HCT116 (cell line): ENCODE measurements around the gene FOSB. TPM values are rescaled to one million over a fixed set of nuclear protein-coding genes. Genes with fewer than 3 reads are reported as not detected.

Experiments used
- ATAC-seq: fragments of 200-7000 bp; cut with Tn5 transposase; 2 replicates; pipeline ENCODE4 v1.9.1; 2020; ENCODE audit warnings: mild to moderate bottlenecking, moderate library complexity
- BruUV-seq: library from RNA; stranded (reverse); fragments of 400-500 nt; replicated peaks from 2 replicates; lab custom pipeline; 2021; lab: Mats Ljungman, UMichigan
- CTCF ChIA-PET: fragments of 300-600 bp; sonication (Branson Sonifier 250); formaldehyde crosslinking; loops from one replicate; lab custom pipeline; 2021; ENCODE audit warnings: antibody characterized with exemption; lab: Charles Lee
- POLR2A ChIA-PET: fragments of 300-600, 350-600 bp; sonication (Branson Sonifier 250); formaldehyde crosslinking; loops from one replicate; lab custom pipeline; 2021; ENCODE audit warnings: antibody characterized with exemption; lab: Charles Lee
- RAD21 ChIA-PET, 2 experiments: fragments of 300-600 bp; sonication (Branson Sonifier 250); formaldehyde crosslinking; loops; one replicate each; lab custom pipeline; 2023; ENCODE audit warnings: low total read pairs in 2 of 2; ENCODE audit not compliant: uncharacterized antibody in 2 of 2, unreplicated experiment in 2 of 2, low non-redundant PET in 1 of 2; lab: Charles Lee
- DNase-seq: peaks from one replicate; pipeline ENCODE4 v3.0.0-alpha.2; 2010; ENCODE audit warnings: low read depth, low spot score
- H2AFZ ChIP-seq: fragments of 200-600 bp; shearing (Covaris generic), sonication (generic); 2 replicates; pipeline ENCODE4 v1.6.1; 2017; ENCODE audit warnings: low read depth, mixed run types, mixed read lengths, antibody characterized with exemption, low read length; ENCODE audit not compliant: poor library complexity, severe bottlenecking
- H3K27ac ChIP-seq: 2 replicates; pipeline ENCODE4 v1.5.1; 2012; ENCODE audit warnings: low read depth, low read length
- H3K27me3 ChIP-seq: fragments of 200-600 bp; sonication (generic); 2 replicates; pipeline ENCODE4 v1.6.1; 2016; ENCODE audit warnings: mixed run types, low read length, mixed read lengths; ENCODE audit not compliant: insufficient read depth
- H3K36me3 ChIP-seq, 2 experiments: fragments of 200-500 bp in 1 of 2; fragments of 200-600 bp in 1 of 2; sonication (Bioruptor generic) in 1 of 2; sonication (generic) in 1 of 2; 2 replicates each; pipeline versions ENCODE4 v1.5.1 to v1.6.1; 2014 to 2016; ENCODE audit warnings: low read length in 2 of 2, inconsistent platforms in 1 of 2, mixed read lengths in 1 of 2, mixed run types in 1 of 2; ENCODE audit not compliant: insufficient read depth in 2 of 2, control insufficient read depth in 1 of 2
- H3K4me1 ChIP-seq, 2 experiments: fragments of 200-600 bp in 1 of 2; sonication (generic) in 1 of 2; 2 replicates each; pipeline versions ENCODE4 v1.5.1 to v1.6.1; 2012 to 2017; ENCODE audit warnings: low read length in 2 of 2, inconsistent platforms in 1 of 2, mild to moderate bottlenecking in 1 of 2, mixed read lengths in 1 of 2, mixed run types in 1 of 2, moderate library complexity in 1 of 2; ENCODE audit not compliant: insufficient read depth in 2 of 2, control insufficient read depth in 1 of 2
- H3K4me2 ChIP-seq: fragments of 200-600 bp; sonication (generic); 2 replicates; pipeline ENCODE4 v1.6.1; 2017; ENCODE audit warnings: mixed run types, low read length, mixed read lengths
- H3K4me3 ChIP-seq, 2 experiments: fragments of 200-600 bp in 1 of 2; sonication (generic) in 1 of 2; replicated peaks in 1 of 2; 2 replicates each; pipeline ENCODE4 v1.5.1; 2011 to 2016; ENCODE audit warnings: low read length in 2 of 2, control low read depth in 1 of 2, low read depth in 1 of 2, mild to moderate bottlenecking in 1 of 2, mixed read lengths in 1 of 2, mixed run types in 1 of 2
- H3K79me2 ChIP-seq: fragments of 200-600 bp; sonication (generic); 2 replicates; pipeline ENCODE4 v1.6.1; 2017; ENCODE audit warnings: mild to moderate bottlenecking, mixed run types, low read length, moderate library complexity, mixed read lengths; ENCODE audit not compliant: insufficient read depth
- H3K9ac ChIP-seq: fragments of 200-600 bp; sonication (generic); 2 replicates; pipeline ENCODE4 v1.6.1; 2016; ENCODE audit warnings: low read length, mixed read lengths
- H3K9me2 ChIP-seq: fragments of 200-600 bp; sonication (generic), shearing (Covaris generic); 2 replicates; pipeline ENCODE4 v1.6.1; 2017; ENCODE audit warnings: mixed run types, mild to moderate bottlenecking, moderate library complexity; ENCODE audit not compliant: insufficient read depth
- H3K9me3 ChIP-seq, 2 experiments: fragments of 200-500 bp in 1 of 2; fragments of 200-600 bp in 1 of 2; sonication (Bioruptor generic) in 1 of 2; sonication (generic) in 1 of 2; 2 replicates each; pipeline ENCODE4 v1.6.1; 2014 to 2017; ENCODE audit warnings: low read length in 2 of 2, mixed read lengths in 2 of 2, inconsistent platforms in 1 of 2, low read depth in 1 of 2, mild to moderate bottlenecking in 1 of 2, mixed run types in 1 of 2, moderate library complexity in 1 of 2; ENCODE audit not compliant: control insufficient read depth in 1 of 2, insufficient read depth in 1 of 2
- H4K20me1 ChIP-seq: fragments of 200-600 bp; sonication (generic), shearing (Covaris generic); 2 replicates; pipeline ENCODE4 v1.6.1; 2017; ENCODE audit warnings: mixed run types, mild to moderate bottlenecking, moderate library complexity; ENCODE audit not compliant: insufficient read depth
- CEBPB ChIP-seq: IDR thresholded peaks from 2 replicates; pipeline ENCODE4 v1.6.1; 2012; ENCODE audit warnings: low read depth
- EGR1 ChIP-seq: IDR thresholded peaks from 2 replicates; pipeline ENCODE4 v1.6.1; 2012; ENCODE audit warnings: low read depth
- ELF1 ChIP-seq: IDR thresholded peaks from 2 replicates; pipeline ENCODE4 v1.6.1; 2012; ENCODE audit warnings: low read depth, borderline replicate concordance
- EZH2 ChIP-seq: fragments of 200-600 bp; sonication (generic); IDR thresholded peaks from 2 replicates; pipeline ENCODE4 v1.6.1; 2017; ENCODE audit warnings: antibody characterized with exemption, mixed run types
- EZH2phosphoT487 ChIP-seq: fragments of 200-600 bp; IDR thresholded peaks from 2 replicates; pipeline ENCODE4 v1.6.1; 2018; ENCODE audit warnings: antibody characterized with exemption, borderline replicate concordance
- FOSL1 ChIP-seq: IDR thresholded peaks from 2 replicates; pipeline ENCODE4 v1.6.1; 2012; ENCODE audit warnings: low read depth
- JUND ChIP-seq: IDR thresholded peaks from 2 replicates; pipeline ENCODE4 v1.6.1; 2012
- POLR2AphosphoS5 ChIP-seq: IDR thresholded peaks from 2 replicates; pipeline ENCODE4 v1.6.1; 2011; ENCODE audit warnings: mild to moderate bottlenecking, low read depth, low read length, moderate library complexity
- SIN3A ChIP-seq: IDR thresholded peaks from 2 replicates; pipeline ENCODE4 v1.6.1; 2012; ENCODE audit warnings: low read depth
- SP1 ChIP-seq: IDR thresholded peaks from 2 replicates; pipeline ENCODE4 v1.6.1; 2012; ENCODE audit warnings: low read depth
- SRF ChIP-seq: IDR thresholded peaks from 2 replicates; pipeline ENCODE4 v1.6.1; 2012; ENCODE audit warnings: low read depth
- TCF7L2 ChIP-seq: IDR thresholded peaks from 2 replicates; pipeline ENCODE4 v1.7.0; 2011; ENCODE audit warnings: borderline replicate concordance, inconsistent platforms; ENCODE audit not compliant: insufficient read depth, insufficient read length; ENCODE audit errors: extremely low read depth
- YY1 ChIP-seq: IDR thresholded peaks from 2 replicates; pipeline ENCODE4 v1.6.1; 2011; ENCODE audit warnings: low read length, low read depth, moderate library complexity, mild to moderate bottlenecking; ENCODE audit not compliant: insufficient replicate concordance; ENCODE audit errors: extremely low read depth
- ZFX ChIP-seq: fragments of 450-650 bp; IDR thresholded peaks from 2 replicates; pipeline ENCODE4 v1.6.1; 2017
- ZNF274 ChIP-seq: fragments of 200-500 bp; sonication (Bioruptor generic); IDR thresholded peaks from 2 replicates; pipeline ENCODE4 v1.6.1; 2014; ENCODE audit warnings: mild to moderate bottlenecking, low read depth, low read length, inconsistent platforms
- intact Hi-C: fragments of 100-400 bp; cut with micrococcal nuclease; formaldehyde crosslinking; loops from 2 replicates; pipeline ENCODE4 v1.10.0; 2022
- total RNA-seq: library from RNA; stranded (reverse); gene quantifications from one replicate; pipeline ENCODE4 v1.2.1, GENCODE V29; 2021; ENCODE audit not compliant: unreplicated experiment
- TF ChIP-seq, protein P1 (sequence below): IDR thresholded peaks from 2 replicates; pipeline ENCODE4 v1.6.1; 2012
- TF ChIP-seq, protein P2 (sequence below), 3 experiments: fragments of 200-600 bp in 1 of 3; sonication (generic) in 1 of 3; IDR thresholded peaks in 2 of 3; conservative IDR thresholded peaks in 1 of 3; 2 replicates each; pipeline ENCODE4 v1.5.1; 2012 to 2017; ENCODE audit warnings: low read depth in 2 of 3, low read length in 2 of 3, antibody characterized with exemption in 1 of 3, borderline replicate concordance in 1 of 3, control low read depth in 1 of 3, mild to moderate bottlenecking in 1 of 3, mixed read lengths in 1 of 3, mixed run types in 1 of 3, moderate library complexity in 1 of 3; ENCODE audit not compliant: insufficient read depth in 1 of 3
- TF ChIP-seq, protein P3 (sequence below): IDR thresholded peaks from 2 replicates; pipeline ENCODE4 v1.6.1; 2012
- TF ChIP-seq, protein P4 (sequence below): IDR thresholded peaks from 2 replicates; pipeline ENCODE4 v1.6.1; 2012; ENCODE audit warnings: low read depth

Gene FOSB
- total RNA-seq, 1 experiment from 2014 or later: 12.6 TPM

DNA sequence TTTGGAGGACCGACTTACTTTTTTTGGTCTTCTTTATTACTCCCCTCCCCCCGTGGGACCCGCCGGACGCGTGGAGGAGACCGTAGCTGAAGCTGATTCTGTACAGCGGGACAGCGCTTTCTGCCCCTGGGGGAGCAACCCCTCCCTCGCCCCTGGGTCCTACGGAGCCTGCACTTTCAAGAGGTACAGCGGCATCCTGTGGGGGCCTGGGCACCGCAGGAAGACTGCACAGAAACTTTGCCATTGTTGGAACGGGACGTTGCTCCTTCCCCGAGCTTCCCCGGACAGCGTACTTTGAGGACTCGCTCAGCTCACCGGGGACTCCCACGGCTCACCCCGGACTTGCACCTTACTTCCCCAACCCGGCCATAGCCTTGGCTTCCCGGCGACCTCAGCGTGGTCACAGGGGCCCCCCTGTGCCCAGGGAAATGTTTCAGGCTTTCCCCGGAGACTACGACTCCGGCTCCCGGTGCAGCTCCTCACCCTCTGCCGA lies 409 bp downstream of the FOSB start (continued):
- TF ChIP-seq TCF7L2 (no peak), EZH2 (no peak)
- TF ChIP-seq, protein P1, sequence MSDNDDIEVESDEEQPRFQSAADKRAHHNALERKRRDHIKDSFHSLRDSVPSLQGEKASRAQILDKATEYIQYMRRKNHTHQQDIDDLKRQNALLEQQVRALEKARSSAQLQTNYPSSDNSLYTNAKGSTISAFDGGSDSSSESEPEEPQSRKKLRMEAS: no peak

DNA sequence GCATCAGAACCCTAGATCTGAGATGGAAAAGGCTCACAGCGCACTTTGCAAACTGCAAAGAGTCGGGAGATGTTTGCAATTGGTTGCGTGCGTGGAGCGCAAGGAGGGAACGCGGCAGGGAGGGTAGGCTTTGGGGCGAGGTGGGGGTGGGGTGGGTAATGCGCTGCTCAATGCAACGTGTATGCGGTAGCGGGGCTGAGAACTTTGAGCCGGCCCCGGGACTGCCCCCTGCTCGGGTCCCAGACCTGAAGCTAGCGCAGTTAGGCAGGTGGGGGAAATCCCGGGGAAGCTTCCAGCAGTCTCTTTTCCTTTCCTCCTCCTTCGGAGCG lies 971 bp downstream of the FOSB start:
- Histone ChIP-seq H3K27me3 (no peaks in the 10 kb centered on the region), H3K9me3 (no peaks in the 10 kb centered on the region), H2AFZ (no peak overlapping the region), H3K4me3 (peak overlapping the region; percentile 74 to 97), H4K20me1 (no peaks in the 10 kb centered on the region; the same call in 1 of the 2 replicates), H3K4me1 (peaks cover 4 to 43% of the 10 kb centered on the region in 2 experiments), H3K79me2 (peaks cover 23% of the 10 kb centered on the region; the same call in 1 of the 2 replicates), H3K27ac (peak overlapping the region; percentile 78), H3K9ac (peak overlapping the region; percentile 99), H3K36me3 (no peaks in the 10 kb centered on the region; a peak in 1 of 4 replicates), H3K4me2 (peak overlapping the region; percentile 100), H3K9me2 (no peaks in the 10 kb centered on the region)
- DNase-seq (no peak), ATAC-seq (peak; percentile 57)
- RAD21 ChIA-PET: interaction anchor here (1.2 to 1.7 kb wide), 2 partner anchors 10 kb away, joined by 4 to 8 read pairs; no protein-coding TSS in a partner anchor
- BruUV-seq: TSS peak; percentile 95
- intact Hi-C loops: loop anchor here (1.0 kb wide), 1 partner anchor 13 kb away; no protein-coding TSS in a partner anchor
- POLR2A ChIA-PET: interaction anchor here (0.8 to 5.4 kb wide), 14 partner anchors 9 to 209 kb away, joined by 3 to 72 read pairs (median 6); no protein-coding TSS in a partner anchor
- CTCF ChIA-PET: interaction anchor here (1.1 to 4.7 kb wide), 6 partner anchors 11 to 173 kb away, joined by 3 to 56 read pairs (median 8); no protein-coding TSS in a partner anchor
- TF ChIP-seq ELF1: no peak
- TF ChIP-seq, protein P2, sequence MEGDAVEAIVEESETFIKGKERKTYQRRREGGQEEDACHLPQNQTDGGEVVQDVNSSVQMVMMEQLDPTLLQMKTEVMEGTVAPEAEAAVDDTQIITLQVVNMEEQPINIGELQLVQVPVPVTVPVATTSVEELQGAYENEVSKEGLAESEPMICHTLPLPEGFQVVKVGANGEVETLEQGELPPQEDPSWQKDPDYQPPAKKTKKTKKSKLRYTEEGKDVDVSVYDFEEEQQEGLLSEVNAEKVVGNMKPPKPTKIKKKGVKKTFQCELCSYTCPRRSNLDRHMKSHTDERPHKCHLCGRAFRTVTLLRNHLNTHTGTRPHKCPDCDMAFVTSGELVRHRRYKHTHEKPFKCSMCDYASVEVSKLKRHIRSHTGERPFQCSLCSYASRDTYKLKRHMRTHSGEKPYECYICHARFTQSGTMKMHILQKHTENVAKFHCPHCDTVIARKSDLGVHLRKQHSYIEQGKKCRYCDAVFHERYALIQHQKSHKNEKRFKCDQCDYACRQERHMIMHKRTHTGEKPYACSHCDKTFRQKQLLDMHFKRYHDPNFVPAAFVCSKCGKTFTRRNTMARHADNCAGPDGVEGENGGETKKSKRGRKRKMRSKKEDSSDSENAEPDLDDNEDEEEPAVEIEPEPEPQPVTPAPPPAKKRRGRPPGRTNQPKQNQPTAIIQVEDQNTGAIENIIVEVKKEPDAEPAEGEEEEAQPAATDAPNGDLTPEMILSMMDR (IDR thresholded peaks at IDR 0.05 in 2 of 3, conservative IDR thresholded peaks at IDR 0.05 in 1 of 3; ENCODE audit: borderline replicate concordance in 1 of 3, insufficient read depth in 1 of 3, low read depth in 2 of 3, low read length in 2 of 3): no peak
- no peak for TF ChIP-seq CEBPB
- TF ChIP-seq JUND: no peak
- no peak for TF ChIP-seq YY1
- no peak for TF ChIP-seq SP1
- TF ChIP-seq, protein P3, sequence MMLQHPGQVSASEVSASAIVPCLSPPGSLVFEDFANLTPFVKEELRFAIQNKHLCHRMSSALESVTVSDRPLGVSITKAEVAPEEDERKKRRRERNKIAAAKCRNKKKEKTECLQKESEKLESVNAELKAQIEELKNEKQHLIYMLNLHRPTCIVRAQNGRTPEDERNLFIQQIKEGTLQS: no peak
- TF ChIP-seq FOSL1: no peak
- TF ChIP-seq EZH2phosphoT487: no peak
- TF ChIP-seq ZNF274: no peak
- TF ChIP-seq EGR1: no peak
- no peak for TF ChIP-seq SRF
- TF ChIP-seq, protein P4, sequence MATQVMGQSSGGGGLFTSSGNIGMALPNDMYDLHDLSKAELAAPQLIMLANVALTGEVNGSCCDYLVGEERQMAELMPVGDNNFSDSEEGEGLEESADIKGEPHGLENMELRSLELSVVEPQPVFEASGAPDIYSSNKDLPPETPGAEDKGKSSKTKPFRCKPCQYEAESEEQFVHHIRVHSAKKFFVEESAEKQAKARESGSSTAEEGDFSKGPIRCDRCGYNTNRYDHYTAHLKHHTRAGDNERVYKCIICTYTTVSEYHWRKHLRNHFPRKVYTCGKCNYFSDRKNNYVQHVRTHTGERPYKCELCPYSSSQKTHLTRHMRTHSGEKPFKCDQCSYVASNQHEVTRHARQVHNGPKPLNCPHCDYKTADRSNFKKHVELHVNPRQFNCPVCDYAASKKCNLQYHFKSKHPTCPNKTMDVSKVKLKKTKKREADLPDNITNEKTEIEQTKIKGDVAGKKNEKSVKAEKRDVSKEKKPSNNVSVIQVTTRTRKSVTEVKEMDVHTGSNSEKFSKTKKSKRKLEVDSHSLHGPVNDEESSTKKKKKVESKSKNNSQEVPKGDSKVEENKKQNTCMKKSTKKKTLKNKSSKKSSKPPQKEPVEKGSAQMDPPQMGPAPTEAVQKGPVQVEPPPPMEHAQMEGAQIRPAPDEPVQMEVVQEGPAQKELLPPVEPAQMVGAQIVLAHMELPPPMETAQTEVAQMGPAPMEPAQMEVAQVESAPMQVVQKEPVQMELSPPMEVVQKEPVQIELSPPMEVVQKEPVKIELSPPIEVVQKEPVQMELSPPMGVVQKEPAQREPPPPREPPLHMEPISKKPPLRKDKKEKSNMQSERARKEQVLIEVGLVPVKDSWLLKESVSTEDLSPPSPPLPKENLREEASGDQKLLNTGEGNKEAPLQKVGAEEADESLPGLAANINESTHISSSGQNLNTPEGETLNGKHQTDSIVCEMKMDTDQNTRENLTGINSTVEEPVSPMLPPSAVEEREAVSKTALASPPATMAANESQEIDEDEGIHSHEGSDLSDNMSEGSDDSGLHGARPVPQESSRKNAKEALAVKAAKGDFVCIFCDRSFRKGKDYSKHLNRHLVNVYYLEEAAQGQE: no peak
- no peak for TF ChIP-seq ZFX
- TF ChIP-seq EZH2: no peak
- TF ChIP-seq POLR2AphosphoS5: no peak
- TF ChIP-seq SIN3A: no peak
- no peak for TF ChIP-seq TCF7L2
